Liver (tissue), 9 donors: ENCODE measurements around the gene AKAP13. TPM values are rescaled to one million over a fixed set of nuclear protein-coding genes. Genes with fewer than 3 reads are reported as not detected.

Experiments
- DNase-seq: peaks from one replicate; pipeline ENCODE4 v3.0.0-alpha.2; 2017; ENCODE audit warnings: low spot score
- H3K27ac ChIP-seq, 2 donors: one replicate each; pipeline ENCODE4 v1.7.0; 2013; ENCODE audit warnings: inconsistent platforms in 2 of 2, low read length in 2 of 2, control low read depth in 1 of 2, low read depth in 1 of 2, mild to moderate bottlenecking in 1 of 2
- H3K27me3 ChIP-seq, 4 donors: one replicate each; pipeline versions ENCODE4 v1.6.1 to v1.7.0; 2013; ENCODE audit warnings: low read length in 3 of 4, inconsistent platforms in 1 of 4, mild to moderate bottlenecking in 1 of 4, moderate library complexity in 1 of 4; ENCODE audit not compliant: control insufficient read depth in 4 of 4, insufficient read depth in 4 of 4
- H3K36me3 ChIP-seq, 4 donors: one replicate each; pipeline versions ENCODE4 v1.6.1 to v1.7.0; 2013; ENCODE audit warnings: low read length in 3 of 4, mild to moderate bottlenecking in 3 of 4, low read depth in 1 of 4, moderate library complexity in 1 of 4; ENCODE audit not compliant: control insufficient read depth in 4 of 4, insufficient read depth in 3 of 4
- H3K4me1 ChIP-seq, 4 donors: one replicate each; pipeline versions ENCODE4 v1.6.1 to v1.7.0; 2013; ENCODE audit warnings: low read length in 3 of 4, mild to moderate bottlenecking in 3 of 4, moderate library complexity in 1 of 4; ENCODE audit not compliant: control insufficient read depth in 4 of 4, insufficient read depth in 4 of 4
- H3K4me3 ChIP-seq, 3 donors: one replicate each; pipeline versions ENCODE4 v1.6.1 to v1.7.0; 2013; ENCODE audit warnings: low read length in 3 of 3, control low read depth in 1 of 3, low read depth in 1 of 3, mild to moderate bottlenecking in 1 of 3
- H3K9ac ChIP-seq, 2 donors: one replicate each; pipeline ENCODE4 v1.7.0; 2013; ENCODE audit warnings: low read length in 2 of 2, mild to moderate bottlenecking in 2 of 2, moderate library complexity in 2 of 2, control low read depth in 1 of 2, low read depth in 1 of 2
- H3K9me3 ChIP-seq, 4 donors: one replicate each; pipeline versions ENCODE4 v1.6.1 to v1.7.0; 2013; ENCODE audit warnings: low read length in 3 of 4; ENCODE audit not compliant: control insufficient read depth in 4 of 4
- EGR1 ChIP-seq, 2 donors: IDR thresholded peaks; 2 replicates each; pipeline ENCODE4 v1.6.1; 2016 to 2018; ENCODE audit warnings: antibody characterized with exemption in 2 of 2, low read depth in 2 of 2
- FOXA1 ChIP-seq: IDR thresholded peaks from 2 replicates; pipeline ENCODE4 v1.6.1; 2016; ENCODE audit warnings: antibody characterized with exemption
- HNF4A ChIP-seq, 2 donors: conservative IDR thresholded peaks; 2 replicates each; pipeline ENCODE4 v1.6.1; 2016; ENCODE audit warnings: antibody characterized with exemption in 2 of 2, mild to moderate bottlenecking in 2 of 2
- JUND ChIP-seq, 2 donors: IDR thresholded peaks; 2 replicates each; pipeline ENCODE4 v1.6.1; 2016; ENCODE audit warnings: antibody characterized with exemption in 2 of 2
- RAD21 ChIP-seq, 2 donors: IDR thresholded peaks; 2 replicates each; pipeline ENCODE4 v1.6.1; 2016; ENCODE audit warnings: antibody characterized with exemption in 2 of 2, mild to moderate bottlenecking in 2 of 2
- SP1 ChIP-seq: IDR thresholded peaks from 2 replicates; pipeline ENCODE4 v1.6.1; 2018; ENCODE audit warnings: antibody characterized with exemption, mild to moderate bottlenecking
- TAF1 ChIP-seq: conservative IDR thresholded peaks from 2 replicates; pipeline ENCODE4 v1.6.1; 2016; ENCODE audit warnings: antibody characterized with exemption, mild to moderate bottlenecking
- ZBTB33 ChIP-seq: IDR thresholded peaks from 2 replicates; pipeline ENCODE4 v1.6.1; 2016; ENCODE audit warnings: antibody characterized with exemption
- WGBS: extraction: QIAGEN DNeasy Blood & Tissue Kit; methylation state at CpG from one replicate; pipeline ENCODE4 v1.1.7; 2013; 5-methylcytosine and 5-hydroxymethylcytosine counted together
- polyA plus RNA-seq, 2 donors: library from polyadenylated mRNA; stranded (reverse) in 1 of 2; unstranded in 1 of 2; fragments of 200-250 nt in 1 of 2; fragments of >200 nt in 1 of 2; fragmentation: Nextera tagmentation in 1 of 2; extraction: Ambion mirVana in 1 of 2; gene quantifications; one replicate each; pipeline versions ENCODE4 v1.2.1 to v1.2.3, GENCODE V29; 2013 to 2015
- total RNA-seq, 2 donors: library from RNA; depleted of rRNA; stranded (reverse); fragments of >200 nt; gene quantifications; one replicate each; pipeline ENCODE4 v1.2.3, GENCODE V29; 2014
- TF ChIP-seq, protein P1 (sequence below): IDR thresholded peaks from 2 replicates; pipeline ENCODE4 v1.6.1; 2016; ENCODE audit warnings: antibody characterized with exemption
- TF ChIP-seq, protein P2 (sequence below): fragments of 150-350 bp; IDR thresholded peaks from 2 replicates; pipeline ENCODE4 v1.5.1; 2017; ENCODE audit warnings: improper control_type of control experiment, low read depth, low read length; ENCODE audit not compliant: missing input control
- TF ChIP-seq, protein P3 (sequence below): IDR thresholded peaks from 2 replicates; pipeline ENCODE4 v1.6.1; 2016; ENCODE audit warnings: antibody characterized with exemption, mild to moderate bottlenecking
- donor health status: healthy.
- donor health status: healthy.
- donor health status: healthy.
- donor health status: healthy.
- donor health status: healthy.

The AKAP13 gene
- total and polyA plus RNA-seq, 4 donors, result 18.6 to 92.3 (median 37.4) TPM

- TF ChIP-seq TAF1, result no peak
- TF ChIP-seq, protein P1, sequence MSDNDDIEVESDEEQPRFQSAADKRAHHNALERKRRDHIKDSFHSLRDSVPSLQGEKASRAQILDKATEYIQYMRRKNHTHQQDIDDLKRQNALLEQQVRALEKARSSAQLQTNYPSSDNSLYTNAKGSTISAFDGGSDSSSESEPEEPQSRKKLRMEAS, result no peak
- no peak for TF ChIP-seq FOXA1
- TF ChIP-seq SP1, result no peak
- no peak for TF ChIP-seq JUND (IDR thresholded peaks at IDR 0.05)
- TF ChIP-seq, protein P2, sequence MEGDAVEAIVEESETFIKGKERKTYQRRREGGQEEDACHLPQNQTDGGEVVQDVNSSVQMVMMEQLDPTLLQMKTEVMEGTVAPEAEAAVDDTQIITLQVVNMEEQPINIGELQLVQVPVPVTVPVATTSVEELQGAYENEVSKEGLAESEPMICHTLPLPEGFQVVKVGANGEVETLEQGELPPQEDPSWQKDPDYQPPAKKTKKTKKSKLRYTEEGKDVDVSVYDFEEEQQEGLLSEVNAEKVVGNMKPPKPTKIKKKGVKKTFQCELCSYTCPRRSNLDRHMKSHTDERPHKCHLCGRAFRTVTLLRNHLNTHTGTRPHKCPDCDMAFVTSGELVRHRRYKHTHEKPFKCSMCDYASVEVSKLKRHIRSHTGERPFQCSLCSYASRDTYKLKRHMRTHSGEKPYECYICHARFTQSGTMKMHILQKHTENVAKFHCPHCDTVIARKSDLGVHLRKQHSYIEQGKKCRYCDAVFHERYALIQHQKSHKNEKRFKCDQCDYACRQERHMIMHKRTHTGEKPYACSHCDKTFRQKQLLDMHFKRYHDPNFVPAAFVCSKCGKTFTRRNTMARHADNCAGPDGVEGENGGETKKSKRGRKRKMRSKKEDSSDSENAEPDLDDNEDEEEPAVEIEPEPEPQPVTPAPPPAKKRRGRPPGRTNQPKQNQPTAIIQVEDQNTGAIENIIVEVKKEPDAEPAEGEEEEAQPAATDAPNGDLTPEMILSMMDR, result no peak
- TF ChIP-seq EGR1 (IDR thresholded peaks at IDR 0.05; ENCODE audit: low read depth in 2 of 2), result no peak
These were observed 313.7 kb downstream of the AKAP13 start (continued) for GRCh38 chr15:85694091-85694490.

GRCh38 chr15:85700767-85701166 lies 320.4 kb downstream of the AKAP13 start:
- Histone ChIP-seq H3K27me3 (no peaks in the 10 kb centered on the region), H3K9ac (no peak overlapping the region), H3K36me3 (peaks cover 0 to 12% (median 8%) of the 10 kb centered on the region in 4 donors), H3K27ac (no peak overlapping the region), H3K4me1 (peaks cover 0 to 7% (median 0%) of the 10 kb centered on the region in 4 donors), H3K9me3 (no peaks in the 10 kb centered on the region), H3K4me3 (no peak overlapping the region)
- no peak for DNase-seq
- WGBS, result 74% methylated on average over 3 of the region's 3 CpGs
- TF ChIP-seq RAD21 (IDR thresholded peaks at IDR 0.05), result no peak
- TF ChIP-seq, protein P3, sequence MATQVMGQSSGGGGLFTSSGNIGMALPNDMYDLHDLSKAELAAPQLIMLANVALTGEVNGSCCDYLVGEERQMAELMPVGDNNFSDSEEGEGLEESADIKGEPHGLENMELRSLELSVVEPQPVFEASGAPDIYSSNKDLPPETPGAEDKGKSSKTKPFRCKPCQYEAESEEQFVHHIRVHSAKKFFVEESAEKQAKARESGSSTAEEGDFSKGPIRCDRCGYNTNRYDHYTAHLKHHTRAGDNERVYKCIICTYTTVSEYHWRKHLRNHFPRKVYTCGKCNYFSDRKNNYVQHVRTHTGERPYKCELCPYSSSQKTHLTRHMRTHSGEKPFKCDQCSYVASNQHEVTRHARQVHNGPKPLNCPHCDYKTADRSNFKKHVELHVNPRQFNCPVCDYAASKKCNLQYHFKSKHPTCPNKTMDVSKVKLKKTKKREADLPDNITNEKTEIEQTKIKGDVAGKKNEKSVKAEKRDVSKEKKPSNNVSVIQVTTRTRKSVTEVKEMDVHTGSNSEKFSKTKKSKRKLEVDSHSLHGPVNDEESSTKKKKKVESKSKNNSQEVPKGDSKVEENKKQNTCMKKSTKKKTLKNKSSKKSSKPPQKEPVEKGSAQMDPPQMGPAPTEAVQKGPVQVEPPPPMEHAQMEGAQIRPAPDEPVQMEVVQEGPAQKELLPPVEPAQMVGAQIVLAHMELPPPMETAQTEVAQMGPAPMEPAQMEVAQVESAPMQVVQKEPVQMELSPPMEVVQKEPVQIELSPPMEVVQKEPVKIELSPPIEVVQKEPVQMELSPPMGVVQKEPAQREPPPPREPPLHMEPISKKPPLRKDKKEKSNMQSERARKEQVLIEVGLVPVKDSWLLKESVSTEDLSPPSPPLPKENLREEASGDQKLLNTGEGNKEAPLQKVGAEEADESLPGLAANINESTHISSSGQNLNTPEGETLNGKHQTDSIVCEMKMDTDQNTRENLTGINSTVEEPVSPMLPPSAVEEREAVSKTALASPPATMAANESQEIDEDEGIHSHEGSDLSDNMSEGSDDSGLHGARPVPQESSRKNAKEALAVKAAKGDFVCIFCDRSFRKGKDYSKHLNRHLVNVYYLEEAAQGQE, result no peak
- TF ChIP-seq ZBTB33, result no peak
- TF ChIP-seq HNF4A (conservative IDR thresholded peaks at IDR 0.05), result no peak
- TF ChIP-seq, protein P1, result no peak
